Activated naive CD4-positive, alpha-beta T cell treated with anti-CD3 and anti-CD28 coated beads, Interleukin-2, amount 10 ng/mL, durations not matched to agents 7 days and 5 days (primary cell): ENCODE measurements around the gene COMTD1.
"Not testable (repeated sequence)": the region's sequence is repeated elsewhere in the genome, so short reads cannot be mapped to it uniquely, and the experiment has no call there.

ENCODE experiments used
- CTCF ChIA-PET: fragments of 350-600 bp; sonication (Branson Sonifier 250); formaldehyde crosslinking; loops from one replicate; lab custom pipeline; 2021; ENCODE audit warnings: antibody characterized with exemption; lab: Charles Lee
- DNase-seq: peaks from one replicate; pipeline ENCODE4 v3.0.0-alpha.2; 2020
- H3K27ac Mint-ChIP-seq: one replicate; pipeline ENCODE4 v1.8.0; 2021; ENCODE audit warnings: mild to moderate bottlenecking, moderate library complexity, mixed read lengths
- H3K27me3 Mint-ChIP-seq: one replicate; pipeline ENCODE4 v1.8.0; 2021; ENCODE audit warnings: mild to moderate bottlenecking, mixed read lengths
- H3K36me3 Mint-ChIP-seq: one replicate; pipeline ENCODE4 v1.8.0; 2021; ENCODE audit warnings: mixed read lengths
- H3K4me1 Mint-ChIP-seq: one replicate; pipeline ENCODE4 v1.8.0; 2021; ENCODE audit warnings: mixed read lengths
- H3K4me3 Mint-ChIP-seq: one replicate; pipeline ENCODE4 v1.8.0; 2021; ENCODE audit warnings: mild to moderate bottlenecking, moderate library complexity, mixed read lengths
- H3K9me3 Mint-ChIP-seq: one replicate; pipeline ENCODE4 v1.8.0; 2021; ENCODE audit warnings: mixed read lengths

Gene COMTD1

GRCh38 chr10:75206638-75207037 is 29.1 kb downstream of the COMTD1 start:
- H3K4me3 Mint-ChIP-seq, result not testable (repeated sequence)

DNA sequence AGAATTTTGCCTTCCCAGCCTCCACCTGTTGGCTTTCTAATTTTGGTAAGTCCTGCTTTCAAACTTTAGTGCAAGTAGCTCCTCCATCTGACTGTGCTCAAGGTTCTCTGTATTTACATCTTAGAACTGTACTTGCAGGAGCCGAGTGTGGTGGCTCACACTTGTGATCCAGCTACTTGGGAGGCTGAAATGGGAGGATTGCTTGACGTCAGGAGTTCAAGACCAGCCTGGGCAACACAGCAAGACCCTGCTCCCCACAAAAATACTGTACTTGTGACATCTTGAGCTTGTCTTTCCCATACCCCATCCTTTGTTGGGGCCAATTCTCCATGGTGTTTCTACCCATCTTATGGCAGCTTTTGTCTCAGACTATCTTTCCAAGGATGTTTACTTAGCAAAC is 29.8 kb downstream of the COMTD1 start:
- peaks cover 19% of the 10 kb centered on the region for H3K4me1 Mint-ChIP-seq
- no peaks in the 10 kb centered on the region for H3K9me3 Mint-ChIP-seq
- no peak for DNase-seq
- CTCF ChIA-PET, result interaction anchor here (1.3 to 3.3 kb wide), 3 partner anchors 19 to 29 kb away, joined by 3 to 14 read pairs (median 11); partner anchors contain the start of gene COMTD1
- no peaks in the 10 kb centered on the region for H3K36me3 Mint-ChIP-seq
- no peak overlapping the region for H3K27ac Mint-ChIP-seq
- H3K27me3 Mint-ChIP-seq, result peaks cover 4% of the 10 kb centered on the region
- no peak overlapping the region for H3K4me3 Mint-ChIP-seq

More at GRCh38 chr10:75206638-75207037, 29.1 kb downstream of the COMTD1 start:
- DNase-seq, H3K9me3 Mint-ChIP-seq, H3K27ac Mint-ChIP-seq, H3K36me3 Mint-ChIP-seq, H3K27me3 Mint-ChIP-seq: not testable (repeated sequence)
- H3K4me1 Mint-ChIP-seq, result peaks cover 22% of the 10 kb centered on the region
- CTCF ChIA-PET, result interaction anchor here (1.3 to 3.3 kb wide), 2 partner anchors 19 to 29 kb away, joined by 3 to 14 read pairs; partner anchors contain the start of gene COMTD1

- Mint-ChIP-seq H3K4me1 (peaks cover 13% of the 10 kb centered on the region), H3K27me3 (peaks cover 4% of the 10 kb centered on the region), H3K36me3 (no peaks in the 10 kb centered on the region), H3K9me3 (no peaks in the 10 kb centered on the region), H3K27ac (no peak overlapping the region), H3K4me3 (no peak overlapping the region)
- CTCF ChIA-PET, result interaction anchor here (1.5 to 2.8 kb wide), 2 partner anchors 21 to 27 kb away, joined by 5 to 11 read pairs; no protein-coding TSS in a partner anchor
- DNase-seq, result no peak
Observed at GRCh38 chr10:75203724-75204123, 32.0 kb downstream of the COMTD1 start.

DNA sequence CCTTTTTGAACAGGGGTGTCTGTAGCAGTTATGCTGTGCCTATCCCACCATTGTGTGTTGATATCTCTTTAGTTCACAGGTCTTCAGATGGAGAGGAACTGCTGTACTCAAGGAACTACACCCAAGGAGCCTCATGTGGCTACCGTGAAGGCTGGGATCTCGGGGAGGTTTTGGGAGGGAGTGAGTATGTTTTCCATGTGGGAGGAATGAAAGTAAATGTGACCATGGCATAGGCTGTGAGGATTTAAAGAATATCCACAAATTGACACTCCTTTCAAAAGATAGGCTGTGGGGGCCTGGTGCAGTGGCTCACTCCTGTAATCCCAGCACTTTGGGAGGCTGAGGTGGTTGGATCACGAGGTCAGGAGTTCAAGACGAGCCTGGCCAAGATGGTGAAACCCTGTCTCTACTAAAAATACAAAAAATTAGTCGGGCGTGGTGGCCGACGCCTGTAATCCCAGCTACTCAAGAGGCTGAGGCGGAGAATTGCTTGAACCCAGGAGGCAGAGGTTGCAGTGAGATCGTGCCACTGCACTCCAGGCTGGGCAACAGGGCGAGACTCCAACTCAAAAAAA is 32.6 kb downstream of the COMTD1 start:
- H3K27me3 Mint-ChIP-seq, H3K27ac Mint-ChIP-seq, H3K9me3 Mint-ChIP-seq, DNase-seq, H3K4me3 Mint-ChIP-seq, CTCF ChIA-PET, H3K36me3 Mint-ChIP-seq, H3K4me1 Mint-ChIP-seq: not testable (repeated sequence)

GRCh38 chr10:75202321-75203045 is 33.3 kb downstream of the COMTD1 start:
- Mint-ChIP-seq H3K9me3 (no peaks in the 10 kb centered on the region), H3K4me1 (peaks cover 6% of the 10 kb centered on the region), H3K4me3 (no peak overlapping the region), H3K27me3 (peaks cover 4% of the 10 kb centered on the region), H3K27ac (no peak overlapping the region), H3K36me3 (no peaks in the 10 kb centered on the region)
- no peak for DNase-seq
- CTCF ChIA-PET, result interaction anchor here (1.4 kb wide), 1 partner anchor 14 kb away, joined by 3 read pairs; no protein-coding TSS in a partner anchor

- CTCF ChIA-PET, result interaction anchor here (1.4 kb wide), 1 partner anchor 14 kb away, joined by 3 read pairs; no protein-coding TSS in a partner anchor
- DNase-seq, result no peak
- Mint-ChIP-seq H3K4me1 (peaks cover 6% of the 10 kb centered on the region), H3K36me3 (no peaks in the 10 kb centered on the region), H3K4me3 (no peak overlapping the region), H3K27ac (no peak overlapping the region), H3K27me3 (peaks cover 3% of the 10 kb centered on the region), H3K9me3 (no peaks in the 10 kb centered on the region)
Observed at GRCh38 chr10:75201793-75202307, 33.9 kb downstream of the COMTD1 start.

DNA sequence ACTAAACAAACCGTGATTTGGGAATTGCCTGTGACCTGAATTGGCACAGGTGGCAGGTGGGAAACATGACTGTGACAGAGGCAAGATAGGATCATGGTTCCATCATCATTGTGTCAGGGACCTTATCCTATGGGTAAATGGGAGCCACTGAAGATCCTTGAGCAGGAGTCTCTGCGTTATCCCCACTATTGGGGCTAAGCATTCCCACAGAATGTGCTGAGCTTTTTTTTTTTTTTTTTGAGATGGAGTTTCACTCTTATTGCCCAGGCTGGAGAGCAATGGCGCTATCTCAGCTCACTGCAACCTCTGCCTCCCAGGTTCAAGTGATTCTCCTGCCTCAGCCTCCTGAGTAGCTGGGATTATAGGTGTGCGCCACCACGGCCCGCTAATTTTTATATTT is 35.8 kb downstream of the COMTD1 start:
- H3K9me3 Mint-ChIP-seq, H3K4me1 Mint-ChIP-seq, H3K27ac Mint-ChIP-seq, H3K27me3 Mint-ChIP-seq, H3K4me3 Mint-ChIP-seq, DNase-seq, H3K36me3 Mint-ChIP-seq: not testable (repeated sequence)
- CTCF ChIA-PET, result interaction anchor here (0.8 to 5.4 kb wide), 2 partner anchors 12 to 51 kb away, joined by 3 to 31 read pairs; no protein-coding TSS in a partner anchor

DNA sequence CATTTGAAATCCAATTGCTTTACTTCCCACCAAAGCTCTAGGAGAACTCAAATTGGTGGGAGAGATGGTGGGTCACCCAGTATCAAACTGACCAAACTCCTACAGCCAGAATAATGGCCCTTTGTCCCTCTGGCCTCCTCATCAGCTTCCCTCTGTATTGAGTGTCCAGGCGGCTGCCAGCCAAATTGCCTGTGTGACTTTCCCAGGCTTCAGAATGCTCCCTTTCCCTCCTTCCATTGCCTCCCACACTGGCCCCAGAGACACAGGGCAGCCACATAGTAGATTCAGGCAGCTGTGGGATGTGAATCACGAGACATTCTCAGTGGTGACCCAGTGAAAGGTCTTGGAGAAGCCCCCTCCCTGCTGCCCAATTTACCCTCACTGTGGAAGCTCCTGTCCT is 37.9 kb downstream of the COMTD1 start:
- no peak overlapping the region for H3K27ac Mint-ChIP-seq

GRCh38 chr10:75197066-75197465 is 38.7 kb downstream of the COMTD1 start:
- no peaks in the 10 kb centered on the region for H3K36me3 Mint-ChIP-seq
- CTCF ChIA-PET, result interaction anchor here (0.8 to 5.4 kb wide), 4 partner anchors 10 to 42 kb away, joined by 3 to 31 read pairs (median 4); partner anchors contain the start of gene COMTD1

More for the DNA sequence above, 37.9 kb downstream of the COMTD1 start:
- H3K36me3 Mint-ChIP-seq, result no peaks in the 10 kb centered on the region
- no peaks in the 10 kb centered on the region for H3K9me3 Mint-ChIP-seq
- CTCF ChIA-PET, result interaction anchor here (1.4 to 5.4 kb wide), 3 partner anchors 10 to 39 kb away, joined by 3 to 31 read pairs (median 4); partner anchors contain the start of gene COMTD1
- peaks cover 6% of the 10 kb centered on the region for H3K4me1 Mint-ChIP-seq
- H3K4me3 Mint-ChIP-seq, result no peak overlapping the region
- no peak for DNase-seq
- H3K27me3 Mint-ChIP-seq, result no peaks in the 10 kb centered on the region

DNA sequence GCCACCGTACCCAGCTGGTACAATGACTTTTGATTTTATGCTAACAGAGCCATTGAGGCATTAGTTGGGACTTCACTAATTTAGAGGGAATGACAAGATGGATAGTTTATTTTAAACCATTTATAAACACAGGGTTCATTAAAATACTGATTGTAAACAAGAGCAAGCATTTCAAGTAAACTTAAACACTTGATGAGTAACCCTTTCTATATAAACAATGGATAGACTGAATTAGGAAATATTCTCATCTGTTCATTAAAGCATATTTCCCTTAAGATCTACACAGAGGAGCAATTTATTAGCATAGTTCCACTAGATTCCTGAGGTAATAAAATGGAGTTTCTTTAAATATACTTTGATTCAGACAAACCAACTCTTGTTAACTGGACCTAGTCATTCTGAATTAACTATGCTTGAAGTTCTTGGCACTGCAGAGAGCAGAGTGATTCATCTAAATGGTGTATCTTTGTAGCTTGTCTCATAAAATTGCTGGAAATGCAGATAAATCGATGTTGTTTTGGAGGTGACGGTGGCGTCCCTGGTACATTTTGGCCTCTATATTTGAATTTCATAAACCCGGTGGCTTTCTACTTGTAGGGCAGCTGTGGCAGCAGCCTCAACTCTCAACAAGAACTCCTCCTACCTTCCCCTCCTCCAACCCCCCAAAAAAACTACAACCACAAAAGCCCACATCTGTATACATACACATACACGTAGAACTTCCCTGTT is 40.6 kb downstream of the COMTD1 start:
- no peaks in the 10 kb centered on the region for H3K36me3 Mint-ChIP-seq
- H3K27me3 Mint-ChIP-seq, result no peaks in the 10 kb centered on the region
- H3K4me3 Mint-ChIP-seq, result no peak overlapping the region
- peaks cover 4% of the 10 kb centered on the region for H3K4me1 Mint-ChIP-seq
- no peaks in the 10 kb centered on the region for H3K9me3 Mint-ChIP-seq
- CTCF ChIA-PET, result interaction anchor here (5.4 to 16.9 kb wide), 2 partner anchors 8 to 37 kb away, joined by 31 to 217 read pairs; partner anchors contain the start of gene COMTD1
- no peak overlapping the region for H3K27ac Mint-ChIP-seq
- DNase-seq, result no peak

More at GRCh38 chr10:75197066-75197465, 38.7 kb downstream of the COMTD1 start:
- no peak overlapping the region for H3K4me3 Mint-ChIP-seq
- no peaks in the 10 kb centered on the region for H3K27me3 Mint-ChIP-seq
- H3K27ac Mint-ChIP-seq, result no peak overlapping the region
- no peak for DNase-seq
- no peaks in the 10 kb centered on the region for H3K9me3 Mint-ChIP-seq
- H3K4me1 Mint-ChIP-seq, result peaks cover 5% of the 10 kb centered on the region

DNA sequence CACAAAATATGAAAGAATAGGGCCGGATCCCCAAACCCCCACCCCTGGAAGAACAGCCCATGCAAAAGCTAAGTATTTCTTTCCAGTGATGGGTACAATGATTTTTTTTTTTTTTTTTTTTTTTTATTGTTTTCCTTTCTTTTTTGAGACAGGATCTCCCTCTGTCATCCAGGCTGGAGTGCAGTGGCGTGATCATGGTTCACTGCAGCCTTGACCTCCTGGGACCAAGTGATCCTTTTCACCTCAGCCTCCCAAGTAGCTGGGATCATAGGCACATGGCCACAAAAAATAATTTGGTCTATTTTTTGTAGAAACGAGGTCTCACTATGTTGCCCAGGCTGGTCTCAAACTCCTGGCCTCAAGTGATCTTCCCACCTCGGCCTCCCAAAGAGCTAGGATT is 41.1 kb downstream of the COMTD1 start:
- H3K27me3 Mint-ChIP-seq, H3K9me3 Mint-ChIP-seq, DNase-seq, H3K36me3 Mint-ChIP-seq, H3K4me3 Mint-ChIP-seq, H3K27ac Mint-ChIP-seq, H3K4me1 Mint-ChIP-seq: not testable (repeated sequence)
- CTCF ChIA-PET, result interaction anchor here (16.9 kb wide), 1 partner anchor 37 kb away, joined by 217 read pairs; the partner anchor contains the start of gene COMTD1

DNA sequence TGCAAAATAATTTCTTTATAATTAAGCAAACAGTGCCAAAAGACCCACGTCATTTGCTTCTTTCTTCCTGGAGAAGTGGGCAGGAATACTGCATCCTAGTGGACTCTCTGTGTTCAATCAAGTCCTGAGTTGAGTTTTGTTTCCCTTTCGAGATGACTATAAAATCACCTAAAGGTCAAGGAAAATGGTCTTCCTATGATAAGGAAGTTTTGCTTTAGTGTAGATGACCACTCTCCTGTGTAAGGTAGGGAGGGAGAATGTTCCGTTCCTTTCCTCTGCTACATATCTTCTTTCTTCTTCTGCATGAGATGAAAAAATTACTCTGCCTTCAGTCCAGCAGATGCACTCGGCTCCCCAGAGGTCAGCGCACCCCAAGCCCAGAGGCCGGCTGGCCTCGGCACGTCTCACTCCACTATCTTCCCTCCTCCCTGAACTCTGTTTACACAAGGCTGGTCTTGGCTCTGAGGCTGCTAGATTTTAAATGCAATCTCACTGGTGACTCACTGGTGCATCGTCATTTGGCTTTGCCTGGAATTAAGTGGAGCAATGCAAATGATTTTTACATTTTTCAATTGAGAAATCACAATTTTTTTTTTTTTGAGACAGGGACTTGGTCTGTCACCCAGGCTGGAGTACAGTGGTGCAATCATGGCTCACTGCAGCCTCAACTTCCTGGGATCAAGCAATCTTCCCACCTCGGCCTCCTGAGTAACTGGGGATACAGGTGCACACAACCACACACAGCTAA is 43.8 kb downstream of the COMTD1 start:
- no peak overlapping the region for H3K27ac Mint-ChIP-seq
- H3K4me3 Mint-ChIP-seq, result no peak overlapping the region
- H3K36me3 Mint-ChIP-seq, result no peaks in the 10 kb centered on the region
- no peak for DNase-seq
- H3K27me3 Mint-ChIP-seq, result no peaks in the 10 kb centered on the region
- CTCF ChIA-PET, result interaction anchor here (0.7 to 16.9 kb wide), 2 partner anchors 8 to 40 kb away, joined by 3 to 217 read pairs; partner anchors contain the start of gene COMTD1
- H3K4me1 Mint-ChIP-seq, result peaks cover 15% of the 10 kb centered on the region
- no peaks in the 10 kb centered on the region for H3K9me3 Mint-ChIP-seq
